ENCODE data around the gene ATP5ME. TPM values are rescaled to one million over a fixed set of nuclear protein-coding genes. Genes with fewer than 3 reads are reported as not detected.

Gene ATP5ME
- polyA plus RNA-seq, 3 donors: 163 to 397 (median 367) TPM

GRCh38 chr4:653831-654502 lies 20.1 kb downstream of the ATP5ME start:
- no peak overlapping the region for H3K27ac ChIP-seq (ENCODE audit: low read depth in 1 of 2, low read length in 2 of 2)
- WGBS (ENCODE audit: insufficient coverage): 93% methylated on average over 21 of the region's 29 CpGs
- H3K9me3 Mint-ChIP-seq: peaks cover 1 to 9% (median 4%) of the 10 kb centered on the region in 7 donors

More at GRCh38 chr4:653831-654502, 20.1 kb downstream of the ATP5ME start:
- no peaks in the 10 kb centered on the region for H3K79me2 ChIP-seq (ENCODE audit: insufficient read depth, low read length)
- no peaks in the 10 kb centered on the region for H3K36me3 ChIP-seq (replicated peaks in 1 of 2; ENCODE audit: control insufficient read depth in 1 of 2, insufficient read depth in 2 of 2, low read length in 2 of 2)
- peak overlapping the region in 1 of 7 donors; percentile 12 for H3K27ac Mint-ChIP-seq
- no peak for TF ChIP-seq CTCF (IDR thresholded peaks at IDR 0.05)
- no peak overlapping the region for H3K9ac ChIP-seq (ENCODE audit: insufficient read depth, low read length, poor library complexity, severe bottlenecking)
- DNase-seq: no peak
- peaks cover 0 to 15% of the 10 kb centered on the region in 2 donors for H3K27me3 ChIP-seq (ENCODE audit: control insufficient read depth in 2 of 2, insufficient read depth in 2 of 2, low read length in 2 of 2)
- H3K4me1 ChIP-seq (ENCODE audit: control insufficient read depth in 1 of 2, insufficient read depth in 2 of 2, low read length in 2 of 2): no peaks in the 10 kb centered on the region
- no peak overlapping the region for H2AFZ ChIP-seq (ENCODE audit: insufficient read depth, low read depth, low read length, poor library complexity, severe bottlenecking)
- no peaks in the 10 kb centered on the region for H3K4me1 Mint-ChIP-seq
- H4K20me1 ChIP-seq (ENCODE audit: insufficient read depth, low read length): no peaks in the 10 kb centered on the region
- H3K4me3 Mint-ChIP-seq: no peak overlapping the region
- H3K9me3 ChIP-seq (replicated peaks in 1 of 2; ENCODE audit: control insufficient read depth in 1 of 2, insufficient read depth in 1 of 2, low read length in 2 of 2): peaks cover 0 to 5% of the 10 kb centered on the region in 2 donors
- H3K4me3 ChIP-seq (replicated peaks in 1 of 3; ENCODE audit: low read depth in 2 of 3, low read length in 3 of 3): no peak overlapping the region
- intact Hi-C loops (cut with micrococcal nuclease): no loop called here
- no peaks in the 10 kb centered on the region for H3K36me3 Mint-ChIP-seq
- H3K4me2 ChIP-seq (replicated peaks; ENCODE audit: extremely low read depth, low read length, poor library complexity, severe bottlenecking): no peak overlapping the region
- H3K27me3 Mint-ChIP-seq (ENCODE audit: low read depth in 3 of 3): peaks cover 12 to 23% (median 20%) of the 10 kb centered on the region in 3 donors
